Measurements from ENCODE around the gene ARID1B.

The ARID1B gene

GRCh38 chr6:157223021-157223430, 445.8 kb downstream of the ARID1B start:
- DNase-seq = no peak

- no peak for DNase-seq
Observed at GRCh38 chr6:157223511-157223910, 446.3 kb downstream of the ARID1B start.

GRCh38 chr6:157224178-157224950, 447.2 kb downstream of the ARID1B start:
- DNase-seq = no peak

- DNase-seq = no peak
Observed at GRCh38 chr6:157224951-157225574, 447.9 kb downstream of the ARID1B start.

- no peak for DNase-seq
Observed at GRCh38 chr6:157225575-157225995, 448.4 kb downstream of the ARID1B start.

- DNase-seq = no peak
Observed at GRCh38 chr6:157226026-157226625, 448.9 kb downstream of the ARID1B start.

GRCh38 chr6:157226761-157227160, 449.6 kb downstream of the ARID1B start:
- DNase-seq = no peak

GRCh38 chr6:157227202-157228166, 450.3 kb downstream of the ARID1B start:
- no peak for DNase-seq

- peak; percentile 74 for DNase-seq
Observed at GRCh38 chr6:157228426-157229131, 451.4 kb downstream of the ARID1B start.

- DNase-seq = no peak
Observed at GRCh38 chr6:157229132-157229618, 452.0 kb downstream of the ARID1B start.

GRCh38 chr6:157229713-157230112, 452.5 kb downstream of the ARID1B start:
- DNase-seq = peak; percentile 88

- no peak for DNase-seq
Observed at GRCh38 chr6:157230910-157231309, 453.7 kb downstream of the ARID1B start.

GRCh38 chr6:157232161-157232895, 455.1 kb downstream of the ARID1B start:
- no peak for DNase-seq

- no peak for DNase-seq
Observed at GRCh38 chr6:157233156-157233555, 456.0 kb downstream of the ARID1B start.

- no peak for DNase-seq
Observed at GRCh38 chr6:157233686-157234085, 456.5 kb downstream of the ARID1B start.

- no peak for DNase-seq
Observed at GRCh38 chr6:157235600-157236039, 458.4 kb downstream of the ARID1B start.

- DNase-seq = no peak
Observed at GRCh38 chr6:157236040-157236725, 459.0 kb downstream of the ARID1B start.

- no peak for DNase-seq
Observed at GRCh38 chr6:157238346-157238745, 461.2 kb downstream of the ARID1B start.

GRCh38 chr6:157239148-157239547, 462.0 kb downstream of the ARID1B start:
- DNase-seq = no peak

- DNase-seq = no peak
Observed at GRCh38 chr6:157239671-157240058, 462.5 kb downstream of the ARID1B start.
